Nephron (organoid): ENCODE data around the gene ATP9A.

Source experiments
- H3K27ac Mint-ChIP-seq, 3 experiments: 2 replicates each; pipeline ENCODE4 v1.8.0; 2020; ENCODE audit warnings: mixed read lengths in 3 of 3, mild to moderate bottlenecking in 2 of 3, moderate library complexity in 1 of 3
- H3K27me3 Mint-ChIP-seq: 2 replicates; pipeline ENCODE4 v1.8.0; 2021; ENCODE audit warnings: low read depth, mild to moderate bottlenecking, moderate library complexity, mixed read lengths
- H3K36me3 Mint-ChIP-seq: 2 replicates; pipeline ENCODE4 v1.8.0; 2020; ENCODE audit warnings: low read depth, mixed read lengths
- H3K4me1 Mint-ChIP-seq: 2 replicates; pipeline ENCODE4 v1.8.0; 2020; ENCODE audit warnings: mixed read lengths
- H3K4me3 Mint-ChIP-seq, 3 experiments: 2 replicates each; pipeline ENCODE4 v1.8.0; 2020; ENCODE audit warnings: mild to moderate bottlenecking in 3 of 3, mixed read lengths in 3 of 3, moderate library complexity in 2 of 3
- H3K9me3 Mint-ChIP-seq: 2 replicates; pipeline ENCODE4 v1.8.0; 2020; ENCODE audit warnings: mixed read lengths
- CTCF ChIP-seq, 3 experiments: fragments of 200-600 bp; sonication (generic); IDR thresholded peaks; one replicate each; pipeline ENCODE4 v1.5.0; 2021; ENCODE audit warnings: antibody characterized with exemption in 3 of 3; ENCODE audit not compliant: unreplicated experiment in 3 of 3

The ATP9A gene

DNA sequence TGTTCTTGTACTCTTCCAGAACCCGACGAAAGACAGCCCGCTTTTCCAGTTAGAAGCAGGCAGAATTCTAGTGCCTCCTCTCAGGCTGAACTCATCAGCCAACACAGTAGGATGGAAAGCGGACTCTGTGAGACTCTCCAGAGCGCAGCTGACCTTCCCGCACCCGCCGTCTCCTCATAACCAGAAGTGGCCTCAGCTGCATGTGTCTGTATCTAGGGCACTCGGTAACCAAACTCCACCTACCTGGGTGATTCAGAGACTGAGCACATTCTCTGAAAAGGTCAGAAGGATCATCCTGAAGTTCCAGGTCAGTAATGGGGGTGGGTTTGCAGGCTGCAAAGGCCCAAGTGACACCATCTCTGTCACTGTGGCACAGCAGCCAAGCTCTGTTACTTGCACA is 158.9 kb downstream of the ATP9A start:
- no peak for TF ChIP-seq CTCF (IDR thresholded peaks at IDR 0.05; ENCODE audit: unreplicated experiment in 3 of 3)
- peaks cover 61% of the 10 kb centered on the region for H3K36me3 Mint-ChIP-seq
- peaks cover 4% of the 10 kb centered on the region for H3K27me3 Mint-ChIP-seq
- no peaks in the 10 kb centered on the region for H3K9me3 Mint-ChIP-seq
- H3K4me3 Mint-ChIP-seq = no peak overlapping the region
- no peaks in the 10 kb centered on the region for H3K4me1 Mint-ChIP-seq
- no peak overlapping the region for H3K27ac Mint-ChIP-seq

- TF ChIP-seq CTCF (IDR thresholded peaks at IDR 0.05; ENCODE audit: unreplicated experiment in 3 of 3) = no peak
- Mint-ChIP-seq H3K27me3 (peaks cover 4% of the 10 kb centered on the region), H3K9me3 (no peaks in the 10 kb centered on the region), H3K36me3 (peaks cover 65% of the 10 kb centered on the region), H3K27ac (no peak overlapping the region), H3K4me1 (no peaks in the 10 kb centered on the region), H3K4me3 (no peak overlapping the region)
Observed at GRCh38 chr20:51608061-51608460, 160.1 kb downstream of the ATP9A start.

DNA sequence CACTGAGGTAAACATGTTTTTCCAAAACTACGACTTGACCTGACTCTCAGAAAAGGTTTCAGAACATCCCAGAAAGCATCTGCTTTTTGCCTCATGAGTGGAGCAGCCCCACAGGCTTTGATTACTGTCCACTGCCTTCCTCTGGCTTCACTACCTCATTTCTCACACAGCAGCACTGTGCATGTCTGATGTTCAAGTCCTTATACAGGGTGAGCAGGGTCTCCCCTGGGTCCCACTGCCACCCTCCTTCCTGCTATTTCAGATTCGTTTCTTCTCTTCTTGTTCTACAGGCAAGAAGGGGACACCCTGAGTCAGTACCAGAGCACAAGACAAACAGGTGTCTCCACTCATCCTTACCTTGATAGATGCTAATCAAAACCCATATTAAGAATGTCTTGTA is 161.0 kb downstream of the ATP9A start:
- H3K4me3 Mint-ChIP-seq = no peak overlapping the region
- H3K27ac Mint-ChIP-seq = no peak overlapping the region
- no peak for TF ChIP-seq CTCF (IDR thresholded peaks at IDR 0.05; ENCODE audit: unreplicated experiment in 3 of 3)
- no peaks in the 10 kb centered on the region for H3K9me3 Mint-ChIP-seq
- H3K36me3 Mint-ChIP-seq = peaks cover 59% of the 10 kb centered on the region
- peaks cover 4% of the 10 kb centered on the region for H3K27me3 Mint-ChIP-seq
- no peaks in the 10 kb centered on the region for H3K4me1 Mint-ChIP-seq

GRCh38 chr20:51604851-51605250 is 163.3 kb downstream of the ATP9A start:
- no peak for TF ChIP-seq CTCF (IDR thresholded peaks at IDR 0.05; ENCODE audit: unreplicated experiment in 3 of 3)
- Mint-ChIP-seq H3K4me1 (peaks cover 9% of the 10 kb centered on the region), H3K9me3 (no peaks in the 10 kb centered on the region), H3K27ac (no peak overlapping the region), H3K27me3 (peaks cover 4% of the 10 kb centered on the region), H3K4me3 (no peak overlapping the region), H3K36me3 (peaks cover 56% of the 10 kb centered on the region)

GRCh38 chr20:51602131-51602530 is 166.1 kb downstream of the ATP9A start:
- H3K36me3 Mint-ChIP-seq = peaks cover 47% of the 10 kb centered on the region
- H3K9me3 Mint-ChIP-seq = no peaks in the 10 kb centered on the region
- no peak overlapping the region for H3K27ac Mint-ChIP-seq
- no peak overlapping the region for H3K4me3 Mint-ChIP-seq
- no peak for TF ChIP-seq CTCF (IDR thresholded peaks at IDR 0.05; ENCODE audit: unreplicated experiment in 3 of 3)
- H3K4me1 Mint-ChIP-seq = peaks cover 17% of the 10 kb centered on the region
- no peaks in the 10 kb centered on the region for H3K27me3 Mint-ChIP-seq

GRCh38 chr20:51600950-51601349 is 167.2 kb downstream of the ATP9A start:
- Mint-ChIP-seq H3K4me1 (peaks cover 24% of the 10 kb centered on the region), H3K27me3 (no peaks in the 10 kb centered on the region), H3K9me3 (no peaks in the 10 kb centered on the region), H3K4me3 (no peak overlapping the region), H3K27ac (peak overlapping the region in 1 of 3 experiments; percentile 56), H3K36me3 (peaks cover 45% of the 10 kb centered on the region)
- TF ChIP-seq CTCF (IDR thresholded peaks at IDR 0.05; ENCODE audit: unreplicated experiment in 3 of 3) = no peak
